Stomach (tissue), 9 donors: ENCODE measurements around the gene NGLY1. TPM values are rescaled to one million over a fixed set of nuclear protein-coding genes. Genes with fewer than 3 reads are reported as not detected.

Source experiments
- DNase-seq, 2 donors: peaks; one replicate each; pipeline versions ENCODE4 v3.0.0 to v3.0.0-alpha.2; 2013 to 2019
- H3K27ac ChIP-seq, 5 donors: fragments of 200-600 bp in 4 of 5; sonication (generic) in 4 of 5; one replicate each; pipeline ENCODE4 v1.5.1; 2013 to 2019; ENCODE audit warnings: mild to moderate bottlenecking in 1 of 5, moderate library complexity in 1 of 5
- H3K27me3 ChIP-seq, 3 donors: fragments of 200-600 bp; sonication (generic); one replicate each; pipeline ENCODE4 v1.5.1; 2017 to 2019; ENCODE audit warnings: mixed run types in 1 of 3
- H3K36me3 ChIP-seq, 4 donors: fragments of 200-600 bp; sonication (generic); 1 replicate in 3 of 4; 2 replicates in 1 of 4; pipeline ENCODE4 v1.5.1; 2016 to 2019
- H3K4me1 ChIP-seq, 4 donors: fragments of 200-600 bp; sonication (generic); one replicate each; pipeline ENCODE4 v1.5.1; 2016 to 2019
- H3K4me3 ChIP-seq, 4 donors: fragments of 200-600 bp; sonication (generic) in 3 of 4; one replicate each; pipeline ENCODE4 v1.5.1; 2016 to 2019; ENCODE audit warnings: mild to moderate bottlenecking in 1 of 4
- H3K9me3 ChIP-seq, 4 donors: fragments of 200-600 bp; sonication (generic); one replicate each; pipeline ENCODE4 v1.5.1; 2016 to 2019
- EP300 ChIP-seq: sonication (generic); formaldehyde crosslinking; IDR thresholded peaks from one replicate; pipeline ENCODE4 v1.6.1; 2017; ENCODE audit warnings: antibody characterized with exemption
- POLR2A ChIP-seq, 4 donors: fragments of 450-650 bp; IDR thresholded peaks; one replicate each; pipeline ENCODE4 v1.6.1; 2016; ENCODE audit warnings: antibody characterized with exemption in 4 of 4, control low read depth in 2 of 4, mild to moderate bottlenecking in 1 of 4, moderate library complexity in 1 of 4
- POLR2AphosphoS5 ChIP-seq, 3 donors: sonication (generic); formaldehyde crosslinking; IDR thresholded peaks; one replicate each; pipeline ENCODE4 v1.6.1; 2016; ENCODE audit warnings: antibody characterized with exemption in 3 of 3
- whole genome bisulfite sequencing, 5 donors: extraction: QIAGEN DNeasy Blood & Tissue Kit in 3 of 5; methylation state at CpG; one replicate each; pipeline versions ENCODE4 v1.1.5 to v1.1.7; 2013 to 2018; 5-methylcytosine and 5-hydroxymethylcytosine counted together
- intact Hi-C: fragments of 100-400 bp; cut with DNase I; formaldehyde crosslinking; loops from one replicate; pipeline ENCODE4 v1.15.1; 2023; ENCODE audit warnings: low total_unique reads
- polyA plus RNA-seq, 3 donors: library from polyadenylated mRNA; stranded (reverse); fragments of 200-250 nt; gene quantifications; one replicate each; pipeline ENCODE4 v1.2.3, GENCODE V29; 2013
- total RNA-seq, 5 donors: library from RNA; depleted of rRNA; stranded (reverse); fragments of >200 nt; gene quantifications; one replicate each; pipeline versions ENCODE4 v1.1.0 to v1.2.3, GENCODE V29; 2014 to 2016
- TF ChIP-seq, protein P1 (sequence below), 7 experiments: fragments of 450-650 bp in 4 of 7; fragments of 200-600 bp in 3 of 7; sonication (generic) in 3 of 7; IDR thresholded peaks; one replicate each; pipeline ENCODE4 v1.5.1; 2016 to 2019; ENCODE audit warnings: antibody characterized with exemption in 7 of 7, control low read depth in 2 of 7, mild to moderate bottlenecking in 1 of 7
- donor health status: healthy with polysubstance abuse.
- donor health status: Bipolar disorder and iron deficiency.
- donor health status: healthy.

NGLY1 gene
- total and polyA plus RNA-seq, 8 donors, result 15.9 to 64.8 (median 29.8) TPM

GRCh38 chr3:25724948-25725645 is 58.1 kb downstream of the NGLY1 start:
- 89 to 95% (median 90%) methylated on average over 2 of the region's 2 CpGs for WGBS, 5 donors
- intact Hi-C loops, result no loop called here
- Histone ChIP-seq H3K27me3 (no peaks in the 10 kb centered on the region), H3K4me1 (peaks cover 0 to 7% (median 0%) of the 10 kb centered on the region in 4 donors), H3K27ac (no peak overlapping the region), H3K4me3 (no peak overlapping the region), H3K36me3 (peaks cover 0 to 46% (median 41%) of the 10 kb centered on the region in 4 donors), H3K9me3 (no peaks in the 10 kb centered on the region)
- TF ChIP-seq, protein P1, sequence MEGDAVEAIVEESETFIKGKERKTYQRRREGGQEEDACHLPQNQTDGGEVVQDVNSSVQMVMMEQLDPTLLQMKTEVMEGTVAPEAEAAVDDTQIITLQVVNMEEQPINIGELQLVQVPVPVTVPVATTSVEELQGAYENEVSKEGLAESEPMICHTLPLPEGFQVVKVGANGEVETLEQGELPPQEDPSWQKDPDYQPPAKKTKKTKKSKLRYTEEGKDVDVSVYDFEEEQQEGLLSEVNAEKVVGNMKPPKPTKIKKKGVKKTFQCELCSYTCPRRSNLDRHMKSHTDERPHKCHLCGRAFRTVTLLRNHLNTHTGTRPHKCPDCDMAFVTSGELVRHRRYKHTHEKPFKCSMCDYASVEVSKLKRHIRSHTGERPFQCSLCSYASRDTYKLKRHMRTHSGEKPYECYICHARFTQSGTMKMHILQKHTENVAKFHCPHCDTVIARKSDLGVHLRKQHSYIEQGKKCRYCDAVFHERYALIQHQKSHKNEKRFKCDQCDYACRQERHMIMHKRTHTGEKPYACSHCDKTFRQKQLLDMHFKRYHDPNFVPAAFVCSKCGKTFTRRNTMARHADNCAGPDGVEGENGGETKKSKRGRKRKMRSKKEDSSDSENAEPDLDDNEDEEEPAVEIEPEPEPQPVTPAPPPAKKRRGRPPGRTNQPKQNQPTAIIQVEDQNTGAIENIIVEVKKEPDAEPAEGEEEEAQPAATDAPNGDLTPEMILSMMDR (IDR thresholded peaks at IDR 0.05), result no peak
- TF ChIP-seq POLR2AphosphoS5 (IDR thresholded peaks at IDR 0.05), result no peak
- TF ChIP-seq POLR2A (IDR thresholded peaks at IDR 0.05), result no peak
- TF ChIP-seq EP300, result no peak
- no peak for DNase-seq

DNA sequence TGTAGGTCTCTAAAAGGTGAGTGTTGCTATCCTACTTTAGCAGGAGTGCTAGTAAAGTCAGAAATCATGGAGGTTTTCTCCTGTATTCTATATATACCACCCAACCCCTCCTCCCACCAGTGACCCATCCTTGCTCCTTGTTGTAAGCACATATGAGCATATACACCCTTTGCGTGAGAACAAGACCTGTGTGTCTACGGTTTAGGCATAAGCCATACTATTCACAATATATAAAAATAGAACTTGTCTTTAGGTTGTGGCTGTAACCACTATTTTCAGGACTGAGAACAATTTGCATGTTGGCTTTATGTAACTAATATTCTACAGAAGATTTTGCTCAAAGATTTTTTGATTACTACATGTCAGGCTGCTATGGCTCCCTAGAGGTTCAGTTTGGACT is 59.4 kb downstream of the NGLY1 start:
- no peak for DNase-seq
- 91 to 99% (median 97%) methylated on average over 2 of the region's 2 CpGs for WGBS, 5 donors
- intact Hi-C loops, result no loop called here
- no peaks in the 10 kb centered on the region for H3K9me3 ChIP-seq
- TF ChIP-seq POLR2AphosphoS5 (IDR thresholded peaks at IDR 0.05) (no peak), POLR2A (IDR thresholded peaks at IDR 0.05) (no peak), EP300 (no peak)
- TF ChIP-seq, protein P1 (IDR thresholded peaks at IDR 0.05), result no peak
- no peak overlapping the region for H3K4me3 ChIP-seq
- H3K4me1 ChIP-seq, result peaks cover 0 to 7% (median 0%) of the 10 kb centered on the region in 4 donors
- no peak overlapping the region for H3K27ac ChIP-seq
- H3K27me3 ChIP-seq, result no peaks in the 10 kb centered on the region
- peaks cover 0 to 42% (median 41%) of the 10 kb centered on the region in 4 donors for H3K36me3 ChIP-seq

DNA sequence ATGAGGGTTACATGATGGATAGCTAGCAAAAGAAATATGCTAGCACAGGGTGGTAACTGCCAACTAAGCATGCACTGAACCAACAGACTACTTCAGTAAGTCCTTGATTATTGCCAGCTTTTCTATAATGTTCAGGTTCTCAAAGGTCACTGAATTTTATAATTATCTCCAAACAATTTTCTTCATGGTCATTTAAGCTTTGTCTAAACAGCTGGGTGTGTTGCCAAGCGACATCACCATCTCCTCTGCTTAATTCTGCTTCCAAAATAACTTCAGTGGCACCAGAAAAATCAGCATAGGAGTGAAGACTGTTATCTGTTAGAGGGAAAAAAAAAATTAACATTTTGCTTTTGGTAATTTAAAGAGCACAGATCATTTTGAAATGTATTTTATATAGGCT is 63.9 kb downstream of the NGLY1 start:
- H3K27ac ChIP-seq, result no peak overlapping the region
- H3K4me3 ChIP-seq, result no peak overlapping the region
- peaks cover 0 to 10% (median 9%) of the 10 kb centered on the region in 4 donors for H3K36me3 ChIP-seq
- TF ChIP-seq, protein P1 (IDR thresholded peaks at IDR 0.05), result no peak
- no peak for TF ChIP-seq POLR2A (IDR thresholded peaks at IDR 0.05)
- H3K9me3 ChIP-seq, result no peaks in the 10 kb centered on the region
- no peak for DNase-seq
- no peaks in the 10 kb centered on the region for H3K4me1 ChIP-seq
- intact Hi-C loops, result no loop called here
- no peaks in the 10 kb centered on the region for H3K27me3 ChIP-seq
- 92 to 97% (median 93%) methylated on average over 1 of the region's 1 CpG for WGBS, 5 donors

GRCh38 chr3:25713341-25713985 is 69.8 kb downstream of the NGLY1 start:
- peaks cover 0 to 4% (median 0%) of the 10 kb centered on the region in 4 donors for H3K36me3 ChIP-seq
- DNase-seq, result no peak
- 88 to 92% (median 92%) methylated on average over 11 of the region's 11 CpGs for WGBS, 5 donors
- TF ChIP-seq, protein P1 (IDR thresholded peaks at IDR 0.05), result no peak
- TF ChIP-seq POLR2AphosphoS5 (IDR thresholded peaks at IDR 0.05), result no peak
- no peak for TF ChIP-seq POLR2A (IDR thresholded peaks at IDR 0.05)
- TF ChIP-seq EP300, result no peak
- no peak overlapping the region for H3K4me3 ChIP-seq
- no peaks in the 10 kb centered on the region for H3K4me1 ChIP-seq
- H3K27ac ChIP-seq, result no peak overlapping the region
- H3K27me3 ChIP-seq, result no peaks in the 10 kb centered on the region
- intact Hi-C loops, result no loop called here
- H3K9me3 ChIP-seq, result no peaks in the 10 kb centered on the region
